Forelimb muscle (tissue), 1 donor: Measurements from ENCODE around the gene EEF1AKMT3. TPM values are rescaled to one million over a fixed set of nuclear protein-coding genes. Genes with fewer than 3 reads are reported as not detected.

ENCODE experiments used
- DNase-seq: peaks from one replicate; pipeline ENCODE4 v3.0.0-alpha.2; 2013; ENCODE audit warnings: low read depth
- polyA plus RNA-seq: library from polyadenylated mRNA; unstranded; fragments of 120-200 nt; gene quantifications from one replicate; pipeline ENCODE4 v1.2.1, GENCODE V29; 2013; ENCODE audit not compliant: insufficient read length

The EEF1AKMT3 gene
- polyA plus RNA-seq, 1 donor, result 6.9 TPM

DNA sequence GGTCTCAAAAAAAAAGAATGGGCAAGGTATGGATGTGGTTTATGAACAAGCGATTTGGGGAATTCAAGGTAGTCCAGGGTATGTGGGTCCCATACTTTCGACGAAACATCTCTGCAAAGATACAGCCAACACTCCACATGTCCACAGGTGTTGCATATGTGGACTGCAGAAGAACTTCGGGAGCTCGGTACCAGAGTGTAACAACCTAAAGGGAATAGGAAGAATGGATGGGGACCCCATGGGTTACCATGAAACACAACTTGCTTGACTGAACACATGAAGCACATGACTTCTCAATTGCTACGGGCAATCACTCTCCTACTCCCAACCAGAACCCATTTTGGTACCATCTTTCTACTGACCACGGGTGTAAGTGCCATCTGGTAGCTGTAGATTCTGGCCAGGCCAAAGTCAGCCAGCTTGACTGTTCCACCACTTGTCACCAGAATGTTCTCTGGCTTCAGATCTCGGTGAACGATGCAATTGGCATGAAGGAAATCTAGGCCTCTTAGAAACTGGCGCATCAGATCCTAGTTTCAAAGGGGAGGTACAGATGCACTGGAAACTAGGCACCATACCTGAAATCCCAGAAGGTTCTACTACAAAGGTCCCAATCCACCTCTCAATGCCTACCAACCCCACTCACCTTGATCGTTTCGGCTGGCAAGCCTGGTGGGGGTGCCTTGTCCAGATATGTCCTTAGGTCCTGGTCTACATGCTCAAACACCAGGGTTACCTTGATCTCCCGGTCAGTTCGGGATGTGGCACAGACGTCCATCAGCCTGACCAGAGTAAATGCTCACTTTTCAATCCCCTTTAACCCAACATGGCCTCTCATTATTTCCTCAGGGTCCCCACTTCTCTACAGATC lies 21.6 kb upstream of the EEF1AKMT3 start:
- no peak for DNase-seq

DNA sequence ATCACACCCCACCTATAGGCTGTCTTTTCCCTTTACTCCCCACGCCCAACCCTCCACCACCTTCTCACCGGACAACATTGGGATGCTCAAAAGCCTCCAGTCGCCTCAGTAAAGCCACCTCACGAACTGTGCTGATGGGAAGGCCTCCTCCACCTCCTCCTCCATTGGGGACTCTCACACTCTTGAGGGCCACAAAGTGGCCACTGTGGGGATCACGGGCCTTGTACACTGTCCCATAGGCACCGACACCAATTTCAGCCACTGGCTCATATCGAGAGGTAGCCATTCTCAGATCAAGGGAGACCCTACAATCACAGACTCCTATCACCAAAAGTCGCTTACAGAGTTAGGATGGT lies 21.0 kb upstream of the EEF1AKMT3 start:
- no peak for DNase-seq

DNA sequence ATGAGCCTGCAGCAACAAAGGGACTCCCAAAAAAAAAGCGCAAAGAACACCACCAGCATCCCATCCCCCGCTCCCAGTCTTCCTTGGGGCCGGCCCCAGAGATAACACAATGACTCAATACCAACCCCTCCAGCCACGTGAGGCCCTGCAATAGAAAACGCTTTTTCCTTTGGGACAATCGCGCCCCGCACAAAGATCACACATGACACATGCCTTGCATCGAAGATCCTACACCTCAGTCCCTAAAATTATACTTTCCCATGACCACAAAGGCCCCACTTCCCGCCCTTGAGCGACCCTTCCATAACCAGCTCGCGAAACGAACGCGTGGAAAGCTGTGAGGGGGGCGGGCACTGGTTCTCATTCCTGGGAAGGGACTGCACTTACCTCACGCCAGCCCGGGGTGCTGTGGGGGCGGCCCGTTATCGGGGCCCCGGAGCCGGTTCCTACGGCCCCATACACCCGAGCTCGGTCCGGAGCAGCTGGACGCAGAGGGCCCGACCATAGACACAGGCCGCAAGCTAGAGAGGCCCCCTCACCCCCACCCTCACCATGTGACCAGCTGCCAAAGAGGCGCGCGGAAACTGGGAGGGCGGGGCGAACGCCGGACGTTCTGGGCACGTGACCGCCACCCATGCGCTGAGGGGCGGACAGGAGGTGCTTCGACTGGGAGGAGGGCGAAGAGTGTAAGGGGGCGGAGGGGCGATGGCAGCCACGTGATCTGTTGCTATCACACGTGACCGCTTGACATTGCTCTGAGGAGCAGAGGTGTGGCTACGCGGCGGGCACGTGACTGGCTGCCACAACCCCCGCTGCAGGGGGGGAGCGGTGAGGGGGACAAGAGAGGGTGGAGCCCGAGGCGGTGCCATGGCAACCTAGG lies 20.4 kb upstream of the EEF1AKMT3 start, which contains the start of gene CDK4:
Gene CDK4, minus strand, starts transcription at position 523 of the 880 bp plus-strand sequence. CDS start 593 bp downstream, outside the sequence.
- DNase-seq, result peak; percentile 93

DNA sequence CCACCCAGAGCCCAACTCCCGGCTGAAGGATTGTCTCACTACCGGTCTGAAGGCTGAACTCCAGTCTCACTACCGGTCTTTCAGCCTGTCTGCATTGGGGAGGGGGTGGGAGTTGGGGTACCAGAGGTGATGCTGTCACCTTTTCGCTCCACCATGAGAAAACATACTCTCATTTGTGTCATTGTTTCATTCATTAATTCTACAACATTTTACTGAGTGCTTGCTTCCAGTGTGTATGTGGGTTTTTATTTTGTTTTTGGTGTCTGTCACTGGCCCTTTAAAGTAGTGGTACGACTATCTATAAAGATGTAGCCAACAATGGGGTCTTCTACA lies 19.8 kb upstream of the EEF1AKMT3 start:
- no peak for DNase-seq

GRCh38 chr12:57753756-57754337 lies 18.6 kb upstream of the EEF1AKMT3 start:
- no peak for DNase-seq

GRCh38 chr12:57754411-57755193 lies 17.8 kb upstream of the EEF1AKMT3 start, which contains the start of gene MARCHF9:
MARCHF9 (plus strand) TSS chr12:57755103; CDS start chr12:57755529, 426 bp downstream.
- DNase-seq, result no peak

- DNase-seq, result no peak
Measured at GRCh38 chr12:57755194-57755453, 17.3 kb upstream of the EEF1AKMT3 start.

GRCh38 chr12:57755454-57756372 lies 16.7 kb upstream of the EEF1AKMT3 start:
- DNase-seq, result no peak

DNA sequence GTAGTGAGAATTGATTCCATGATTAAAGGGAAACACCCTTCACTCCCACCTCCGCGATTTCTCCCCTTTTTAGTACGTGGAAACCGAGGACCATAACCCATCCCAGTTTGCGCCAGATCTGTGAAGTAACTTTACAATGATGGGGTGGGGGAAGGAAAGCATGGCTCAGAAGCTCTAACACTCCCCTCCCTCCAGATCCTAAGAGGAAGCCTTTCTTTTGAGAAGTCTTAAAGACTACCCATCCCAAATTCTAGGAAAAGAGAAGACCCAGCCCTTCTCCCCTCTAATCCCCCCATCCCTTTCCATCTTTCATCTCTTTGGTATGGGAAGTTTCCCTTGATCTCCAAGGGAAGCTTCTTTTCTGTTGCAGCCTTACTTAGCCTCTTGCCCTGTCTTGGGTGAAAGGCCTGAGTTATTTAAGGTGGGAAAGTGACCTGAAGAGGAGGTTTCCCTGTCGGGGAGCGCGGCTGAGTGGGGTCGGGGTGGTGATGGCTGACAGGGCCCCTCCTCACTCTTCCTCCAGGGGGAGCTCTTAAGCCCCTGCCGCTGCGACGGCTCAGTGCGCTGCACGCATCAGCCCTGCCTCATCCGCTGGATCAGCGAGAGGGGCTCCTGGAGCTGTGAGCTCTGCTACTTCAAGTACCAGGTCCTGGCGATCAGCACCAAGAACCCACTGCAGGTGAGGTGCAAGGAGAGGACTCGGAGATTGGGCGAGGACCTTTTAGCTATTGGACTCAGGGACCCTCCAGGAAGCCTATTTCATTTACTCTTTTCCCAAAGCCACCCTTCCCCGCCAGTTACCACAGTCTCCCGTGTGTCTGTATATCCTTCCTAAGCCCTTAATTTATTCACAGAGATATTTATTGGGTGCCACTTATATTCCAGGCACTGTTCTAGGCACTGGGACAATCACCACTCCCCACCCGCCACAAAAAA lies 15.7 kb upstream of the EEF1AKMT3 start:
- no peak for DNase-seq

- no peak for DNase-seq
Measured at GRCh38 chr12:57757771-57758170, 14.6 kb upstream of the EEF1AKMT3 start.

- DNase-seq, result no peak
Measured at GRCh38 chr12:57758552-57759359, 13.7 kb upstream of the EEF1AKMT3 start.

DNA sequence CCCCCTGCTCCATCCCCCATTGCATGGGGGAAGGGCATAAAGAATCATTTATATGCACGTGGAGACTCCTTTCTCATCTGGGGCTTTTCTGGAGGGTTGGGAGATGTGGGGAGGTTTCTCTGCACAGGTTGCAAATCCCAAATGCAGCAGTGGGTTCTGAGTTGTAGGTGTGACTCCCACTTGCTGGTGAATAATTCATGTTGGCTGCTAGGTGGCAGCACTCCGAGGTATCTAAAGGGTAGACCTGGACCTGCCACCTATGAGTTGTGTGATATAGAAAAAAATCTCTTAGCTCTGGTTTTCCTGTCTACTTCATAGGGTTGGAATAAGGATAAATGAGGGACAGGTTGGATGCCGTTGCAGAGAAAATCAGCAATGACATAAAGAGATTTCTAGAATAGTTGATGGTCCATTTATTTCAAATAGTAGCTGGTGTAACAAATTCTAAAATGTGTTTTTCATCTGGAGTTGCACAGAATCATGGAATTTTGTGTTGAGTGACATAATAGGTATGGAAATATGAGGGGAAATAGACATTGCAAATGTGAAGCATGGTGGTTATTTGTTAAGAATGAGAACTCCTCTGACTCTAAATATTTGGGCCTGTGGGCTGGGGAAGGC lies 12.9 kb upstream of the EEF1AKMT3 start:
- no peak for DNase-seq

DNA sequence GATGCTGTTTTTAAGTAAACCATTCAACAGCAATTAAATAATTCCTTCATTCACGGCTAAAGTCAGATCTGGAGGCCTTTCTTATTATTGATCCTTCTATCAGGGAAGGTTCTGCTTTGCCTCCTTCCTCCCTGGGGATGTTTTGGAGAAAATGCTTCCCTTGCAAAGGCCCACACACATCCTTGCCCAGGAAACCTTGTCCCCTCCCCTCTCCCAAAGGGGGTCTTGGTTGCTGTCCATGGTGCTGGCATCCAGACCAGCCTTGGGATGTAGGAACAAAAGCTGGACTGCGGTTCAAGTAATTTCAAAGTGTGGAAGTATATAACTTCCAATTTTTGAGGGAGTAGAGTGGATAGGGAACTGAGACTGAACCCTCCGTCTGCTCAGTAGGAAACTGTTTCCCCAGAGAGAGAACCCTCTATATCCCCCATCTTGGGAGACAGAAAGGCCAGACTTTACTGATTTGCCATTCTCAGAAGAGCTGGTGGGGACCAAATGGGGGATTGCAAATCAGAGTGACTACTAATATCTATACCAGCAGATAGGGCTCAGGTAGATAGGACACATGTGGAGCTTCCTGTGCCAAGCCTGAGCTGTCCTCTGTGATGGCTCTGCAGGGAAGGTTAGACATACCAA lies 11.9 kb upstream of the EEF1AKMT3 start:
- no peak for DNase-seq

DNA sequence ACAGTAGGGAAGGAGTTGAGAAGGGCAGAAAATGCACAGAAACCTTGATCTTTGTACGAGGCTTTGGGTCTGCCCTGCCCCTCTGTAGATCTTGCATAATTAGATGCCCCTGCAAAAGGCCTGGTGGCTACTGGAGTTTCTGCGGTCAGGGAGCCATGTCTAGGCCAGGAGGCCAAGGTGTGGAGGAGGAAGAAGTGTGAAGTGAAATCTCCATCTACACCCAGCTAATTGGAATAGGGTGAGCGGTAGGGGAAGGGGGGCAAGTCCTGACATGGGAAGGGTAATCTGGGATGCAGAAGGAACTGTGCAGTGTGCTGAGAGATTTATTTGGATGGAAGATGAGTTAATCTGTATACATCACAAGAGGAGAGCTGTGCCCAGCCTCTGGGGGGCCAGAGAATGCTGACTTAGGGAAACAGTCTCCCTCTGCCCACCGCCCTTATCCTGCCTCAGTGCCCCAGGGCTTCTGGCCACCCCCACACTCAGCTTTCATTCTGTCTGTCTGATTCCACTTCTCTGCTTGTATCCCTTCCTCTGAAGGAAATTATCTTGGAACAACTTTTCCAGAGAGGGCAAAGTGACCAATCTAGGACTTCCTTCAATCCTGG lies 10.9 kb upstream of the EEF1AKMT3 start:
- DNase-seq, result no peak

DNA sequence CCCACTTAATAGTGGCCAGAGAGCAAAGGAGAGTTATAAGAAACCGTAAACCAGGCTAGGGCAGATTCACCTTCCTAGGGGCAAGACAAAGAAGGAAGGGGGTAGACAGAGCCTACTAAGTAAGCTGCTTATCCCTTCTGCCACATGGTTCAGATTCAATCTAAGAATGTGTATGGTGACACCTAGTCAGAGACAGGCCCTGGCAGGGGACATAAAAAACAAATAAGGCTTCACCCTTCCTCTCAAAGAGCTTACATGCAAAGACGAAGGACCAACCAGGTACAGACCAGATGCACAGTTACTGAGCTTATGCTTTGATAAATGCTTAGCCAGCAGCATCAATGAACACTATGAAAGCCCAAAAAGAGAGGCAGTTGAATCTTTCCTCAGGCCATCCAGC lies 10.0 kb upstream of the EEF1AKMT3 start:
- DNase-seq, result no peak

DNA sequence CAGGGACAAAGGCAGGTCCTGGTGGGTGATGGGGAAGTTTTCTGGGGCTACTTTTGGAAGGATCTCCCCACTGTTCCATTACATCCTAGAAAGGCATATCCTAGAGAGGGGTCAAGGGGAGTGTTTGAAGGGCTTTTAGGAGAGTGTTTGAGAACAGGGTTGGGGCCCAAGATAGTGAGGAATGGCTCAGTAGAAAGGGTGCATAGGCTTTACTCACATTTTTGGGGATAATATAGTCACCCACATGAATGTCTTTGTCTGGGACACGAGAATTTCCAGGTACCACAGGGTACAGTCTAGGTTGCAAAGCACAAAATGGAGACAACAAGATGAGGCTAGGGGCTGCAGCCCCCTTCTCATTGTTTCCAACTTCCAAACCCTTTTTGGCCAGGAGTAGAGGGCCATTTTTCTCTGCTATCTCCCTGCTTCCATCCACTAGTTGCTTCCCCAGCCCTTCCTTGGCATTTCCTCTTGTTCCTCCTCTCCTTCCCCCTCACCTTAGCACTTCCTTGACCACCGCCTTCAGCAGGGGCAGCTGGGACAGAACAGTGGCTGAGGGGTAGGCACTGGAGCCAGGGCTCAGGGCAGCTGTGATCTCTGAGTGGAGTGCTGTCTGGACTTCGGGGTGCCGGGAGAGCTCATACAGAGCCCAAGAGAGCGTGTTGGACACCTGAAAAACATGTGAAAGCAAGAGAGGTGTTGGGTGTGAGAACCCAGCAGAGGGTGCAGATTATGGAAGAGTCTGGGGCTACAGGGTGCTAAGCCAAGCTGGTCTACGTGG lies 8.3 kb upstream of the EEF1AKMT3 start:
- DNase-seq, result no peak

DNA sequence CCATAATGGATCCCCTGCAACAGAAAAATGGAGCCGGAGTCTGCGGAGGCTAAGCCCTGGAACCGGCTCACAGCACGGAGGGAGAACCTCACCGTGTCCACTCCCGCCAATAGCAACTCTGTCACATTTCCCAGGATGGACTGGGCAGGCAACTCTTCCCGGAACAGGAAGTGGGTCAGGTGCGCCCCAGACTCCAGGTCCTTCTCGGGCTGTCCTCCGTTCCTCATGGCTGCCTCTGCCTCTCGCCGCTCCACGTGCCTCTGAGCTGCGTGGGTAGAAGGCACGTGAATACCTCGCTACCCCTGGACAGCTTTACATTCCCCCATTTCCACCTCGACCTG lies 7.8 kb upstream of the EEF1AKMT3 start:
- no peak for DNase-seq
